Activated CD8-positive, alpha-beta memory T cell treated with anti-CD3 and anti-CD28 coated beads, Interleukin-2, amount 50 U/mL, for 24 hours (primary cell): ENCODE data around the gene CDH20.
A peak's percentile ranks its signal among the peaks of the same experiment; 100 is the strongest.

Experiments
- DNase-seq: peaks from one replicate; pipeline ENCODE4 v3.0.0-alpha.2; 2020; ENCODE audit errors: extremely low read depth

CDH20 gene

DNA sequence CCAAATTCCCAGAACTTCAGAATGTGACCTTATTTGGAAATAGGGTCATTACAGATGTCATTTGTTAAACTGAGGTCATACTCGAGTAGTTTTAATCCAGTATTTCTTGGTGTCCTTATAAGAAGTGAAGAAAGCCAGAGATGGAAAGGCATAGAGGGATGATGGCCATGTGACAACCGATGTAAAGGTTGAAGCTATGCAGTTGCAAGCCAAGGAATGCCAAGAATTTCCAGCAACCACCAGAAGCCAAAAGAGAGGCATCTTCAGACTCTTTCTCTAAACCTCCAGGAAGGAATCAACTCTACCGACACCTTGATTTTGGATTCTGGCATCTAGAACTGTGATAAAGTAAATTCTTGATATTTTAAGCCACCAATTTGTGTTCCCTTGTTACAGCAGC is 242.2 kb downstream of the CDH20 start:
- DNase-seq: no peak

DNA sequence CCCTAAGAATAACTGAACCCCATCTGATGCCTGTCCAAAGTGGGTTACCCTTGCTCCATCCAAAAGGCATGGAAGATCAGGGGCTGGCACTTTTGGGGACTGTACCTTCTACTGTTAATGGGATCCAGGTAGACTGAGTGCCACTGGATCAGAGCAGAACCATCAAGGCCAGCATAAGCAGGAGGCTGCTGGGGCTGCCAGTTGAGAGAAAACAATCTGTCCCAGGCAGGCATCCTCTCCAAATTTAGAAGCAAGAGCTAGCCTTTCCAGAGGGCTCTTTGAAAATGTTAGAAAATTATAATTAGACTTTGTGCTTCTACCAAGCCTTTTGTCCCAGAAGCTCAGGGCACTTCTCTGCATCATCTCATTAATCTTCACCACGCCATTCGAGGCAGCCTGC is 245.6 kb downstream of the CDH20 start:
- DNase-seq: no peak

DNA sequence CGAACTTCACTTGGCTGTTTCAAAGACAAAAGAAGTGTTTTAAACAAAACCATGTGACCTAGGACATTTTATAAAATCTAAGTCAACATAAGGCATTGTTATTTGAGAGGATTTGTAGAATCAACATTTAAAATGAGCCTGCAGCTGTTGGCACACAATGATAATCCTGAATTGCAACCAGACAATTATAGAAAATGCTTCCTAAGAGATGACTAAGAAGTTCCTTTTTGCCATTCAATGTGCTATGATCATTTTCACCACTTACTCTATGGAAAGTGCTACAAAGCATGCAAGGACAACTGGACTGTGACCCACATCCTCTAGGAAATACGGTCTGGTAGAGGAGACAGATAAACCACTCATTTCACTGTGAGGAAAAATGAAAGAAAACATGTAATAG is 246.4 kb downstream of the CDH20 start:
- no peak for DNase-seq

DNA sequence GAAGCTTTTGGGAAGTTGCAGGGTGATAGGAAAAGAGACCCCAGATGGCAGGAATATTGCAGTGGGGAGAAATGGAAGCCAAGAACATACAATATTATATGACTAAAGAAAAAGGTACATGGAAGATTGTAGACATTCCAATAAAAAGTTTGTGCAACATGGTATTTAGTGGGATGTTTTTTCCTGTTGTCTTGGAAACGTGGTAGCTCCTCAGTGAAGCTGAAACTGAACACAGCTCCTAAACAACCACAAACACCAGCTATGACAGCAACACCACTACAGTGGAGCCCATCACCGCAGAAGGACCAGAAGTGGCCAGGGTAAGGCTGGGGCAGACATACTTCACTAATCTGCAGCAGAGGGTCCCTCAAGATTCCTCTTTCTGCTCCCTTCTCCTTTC is 246.8 kb downstream of the CDH20 start:
- no peak for DNase-seq

DNA sequence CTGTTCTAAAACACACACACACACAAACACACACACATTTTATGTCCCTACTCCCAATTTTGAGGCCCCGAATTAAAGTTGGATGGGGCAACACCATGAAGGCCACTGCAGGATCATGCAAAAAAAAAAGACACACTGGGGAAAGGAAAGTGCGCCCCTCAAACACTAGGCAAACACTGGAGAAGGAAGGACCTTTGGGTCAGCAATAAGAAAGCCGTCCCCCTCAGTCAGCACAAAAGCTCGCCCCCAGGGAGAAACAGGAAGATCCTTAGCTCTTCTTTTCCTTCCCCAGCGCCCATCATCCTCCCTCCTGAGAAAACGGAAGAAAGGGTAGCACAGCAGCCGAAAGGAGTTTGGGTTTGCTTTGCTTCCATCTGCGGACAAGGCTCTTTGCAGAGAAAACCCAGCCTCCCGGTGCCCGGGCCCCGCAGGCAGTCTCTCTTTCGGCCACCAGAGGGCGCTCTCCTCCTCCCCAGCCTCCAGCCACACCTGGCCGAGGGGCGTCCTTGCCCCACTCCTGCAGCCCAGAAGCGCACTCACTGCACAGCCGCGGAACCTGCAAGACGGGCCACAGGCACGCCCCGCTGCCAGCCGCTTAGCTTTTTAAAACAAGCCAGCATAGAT is 248.5 kb downstream of the CDH20 start:
- peak; percentile 15 for DNase-seq

DNA sequence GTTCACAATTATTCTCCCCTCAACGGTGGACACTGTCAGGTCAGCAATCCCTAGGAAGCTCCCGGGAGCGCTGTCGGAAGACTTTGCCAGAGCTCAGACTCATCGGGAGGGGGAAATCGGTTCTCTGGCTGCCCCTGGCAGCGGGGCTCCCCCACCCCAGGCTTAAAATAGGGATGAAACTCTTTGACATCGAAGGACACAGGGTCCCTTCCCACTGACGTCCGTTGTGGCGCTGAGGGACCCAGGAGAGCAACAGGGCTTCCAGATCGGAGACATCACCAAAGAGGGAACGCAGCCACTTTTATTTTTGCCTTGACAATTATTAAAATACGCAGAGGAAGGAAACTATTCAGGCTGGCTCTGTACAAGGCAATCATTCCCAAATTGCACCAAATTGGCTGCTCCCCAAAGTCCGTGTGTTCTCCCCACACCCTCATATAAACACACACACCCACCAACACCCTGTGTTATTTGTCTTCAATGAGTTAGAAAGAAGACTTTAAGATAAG is 249.0 kb downstream of the CDH20 start:
- no peak for DNase-seq

- no peak for DNase-seq
Observed at GRCh38 chr18:61583548-61583947, 250.3 kb downstream of the CDH20 start.

GRCh38 chr18:61587865-61588264 is 254.6 kb downstream of the CDH20 start:
- no peak for DNase-seq

- DNase-seq: no peak
Observed at GRCh38 chr18:61589053-61589723, 256.0 kb downstream of the CDH20 start.

- DNase-seq: no peak
Observed at GRCh38 chr18:61589724-61590065, 256.5 kb downstream of the CDH20 start.

DNA sequence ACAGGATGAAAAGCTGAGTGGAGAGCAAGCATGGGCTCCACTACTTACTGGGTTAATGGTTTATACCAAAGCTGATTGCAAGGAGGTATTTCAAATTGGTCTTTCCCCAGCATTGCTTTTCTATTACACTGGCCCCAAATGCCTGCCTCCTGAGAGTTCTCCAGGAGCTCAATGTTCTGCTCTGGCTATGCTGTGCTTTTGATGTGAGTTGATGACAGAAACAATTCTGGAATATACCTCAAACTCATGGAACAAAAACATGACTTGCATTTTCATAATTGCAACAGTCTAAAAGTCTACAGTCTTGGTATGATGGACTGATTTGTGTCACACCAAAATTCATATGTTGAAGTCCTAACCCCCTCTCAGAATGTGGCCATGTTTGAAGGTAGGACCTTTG is 258.0 kb downstream of the CDH20 start:
- no peak for DNase-seq

DNA sequence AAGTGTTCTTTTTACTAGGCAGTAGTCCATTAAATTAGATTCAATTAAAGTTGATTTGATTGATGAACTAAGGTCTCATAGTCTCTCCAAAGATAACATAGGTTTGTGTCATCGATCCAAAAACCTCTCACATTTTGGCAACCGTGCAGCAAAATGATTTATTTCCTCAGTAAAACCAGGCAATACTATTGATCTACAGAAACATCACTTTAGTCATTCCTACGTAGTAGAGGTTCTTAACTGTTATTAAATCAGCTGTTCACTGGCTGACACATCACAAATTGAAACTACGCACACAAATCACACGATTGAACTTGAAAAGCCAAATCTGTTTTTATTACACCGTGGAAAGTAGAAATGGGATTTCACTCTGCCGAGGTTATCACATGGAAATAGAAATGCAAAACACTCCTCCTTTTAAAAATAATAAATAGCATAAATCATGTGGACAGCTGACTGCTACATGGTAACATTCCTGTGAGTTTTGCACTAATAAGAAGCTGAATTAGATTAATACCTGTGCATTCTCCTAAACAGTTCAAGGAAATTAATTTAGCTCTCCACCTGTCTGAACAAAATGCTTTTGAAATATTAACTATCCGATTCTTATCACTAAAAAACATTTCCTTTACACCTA is 262.5 kb downstream of the CDH20 start:
- no peak for DNase-seq

GRCh38 chr18:61596296-61596695 is 263.1 kb downstream of the CDH20 start:
- no peak for DNase-seq

- DNase-seq: no peak
Observed at GRCh38 chr18:61597316-61597715, 264.1 kb downstream of the CDH20 start.

GRCh38 chr18:61600422-61600821 is 267.2 kb downstream of the CDH20 start:
- DNase-seq: no peak

DNA sequence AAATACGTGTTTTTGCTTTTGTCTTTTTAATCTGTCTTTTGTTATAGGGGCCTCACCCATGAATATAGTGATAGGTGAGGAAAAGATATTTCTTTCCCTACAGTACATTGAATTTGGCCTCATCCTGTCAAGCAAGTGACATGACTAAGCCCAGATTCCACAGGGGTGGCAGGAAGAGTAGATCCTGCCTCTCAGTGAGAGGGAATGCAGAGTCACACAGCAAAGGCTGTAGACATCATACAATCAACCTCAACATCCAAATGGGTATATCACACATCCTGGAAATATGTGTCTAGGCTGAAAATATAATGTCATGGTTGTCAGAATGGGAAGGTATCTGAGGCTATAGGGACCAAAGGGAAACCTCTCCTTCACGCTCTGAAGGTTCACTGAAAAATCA is 269.6 kb downstream of the CDH20 start:
- DNase-seq: no peak
